Astrocyte of the hippocampus (primary cell): ENCODE results near the gene CYTH2.

Experiments used
- DNase-seq: peaks from one replicate; pipeline ENCODE4 v3.0.0; 2011; ENCODE audit warnings: low read depth, low spot score

The CYTH2 gene, protein sequence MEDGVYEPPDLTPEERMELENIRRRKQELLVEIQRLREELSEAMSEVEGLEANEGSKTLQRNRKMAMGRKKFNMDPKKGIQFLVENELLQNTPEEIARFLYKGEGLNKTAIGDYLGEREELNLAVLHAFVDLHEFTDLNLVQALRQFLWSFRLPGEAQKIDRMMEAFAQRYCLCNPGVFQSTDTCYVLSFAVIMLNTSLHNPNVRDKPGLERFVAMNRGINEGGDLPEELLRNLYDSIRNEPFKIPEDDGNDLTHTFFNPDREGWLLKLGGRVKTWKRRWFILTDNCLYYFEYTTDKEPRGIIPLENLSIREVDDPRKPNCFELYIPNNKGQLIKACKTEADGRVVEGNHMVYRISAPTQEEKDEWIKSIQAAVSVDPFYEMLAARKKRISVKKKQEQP

DNA sequence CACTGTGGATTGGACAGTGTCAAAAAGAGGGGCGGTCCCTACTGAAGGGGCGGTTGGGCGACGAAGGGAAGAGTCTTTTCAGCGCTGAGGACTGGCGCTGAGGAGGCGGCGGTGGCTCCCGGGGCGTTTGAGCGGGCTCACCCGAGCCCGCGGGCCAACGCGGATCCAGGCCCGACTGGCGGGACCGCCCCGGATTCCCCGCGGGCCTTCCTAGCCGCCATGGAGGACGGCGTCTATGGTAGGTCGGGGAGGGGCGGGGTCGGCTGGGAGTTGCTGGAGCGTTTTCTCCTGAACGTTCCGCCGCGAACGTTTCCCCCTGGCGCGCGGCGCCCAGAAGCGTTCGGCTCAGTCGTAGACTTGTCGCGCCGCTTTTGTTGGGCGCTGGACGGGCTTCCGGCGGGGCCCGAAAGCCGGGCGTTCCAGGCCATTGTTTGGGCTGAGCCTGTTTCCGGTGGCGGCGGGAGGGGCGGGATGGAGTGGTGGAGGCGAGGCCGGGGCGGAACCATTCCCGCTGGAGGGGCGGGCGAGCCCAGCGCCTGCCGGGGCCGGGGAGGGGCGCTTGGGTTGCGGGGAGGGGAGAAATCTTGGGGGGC, at the start of gene CYTH2:
CYTH2 (plus strand) TSS at position 81 of the 593 bp plus-strand sequence; CDS start at position 220, 139 bp downstream.
- peak; percentile 95 for DNase-seq

DNA sequence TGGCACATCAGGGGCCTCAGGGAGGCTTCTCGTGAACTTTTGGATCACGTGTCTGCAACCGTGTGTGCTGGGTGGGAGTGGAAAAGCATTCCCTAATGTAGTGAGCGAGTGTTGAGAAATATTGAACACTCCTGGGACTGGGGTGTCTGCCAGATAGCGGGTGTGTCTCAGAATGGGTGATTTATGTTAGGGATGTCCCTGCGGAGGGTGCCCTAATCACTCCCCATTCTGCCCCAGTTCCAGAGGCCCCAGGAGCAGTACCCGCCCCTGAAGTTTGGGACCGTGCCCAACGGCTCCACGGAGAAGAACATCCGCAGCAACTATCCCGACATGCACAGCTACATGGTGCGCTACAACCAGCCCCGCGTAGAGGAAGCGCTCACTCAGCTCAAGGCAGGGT, 47.6 kb upstream of the CYTH2 start:
- DNase-seq = no peak

DNA sequence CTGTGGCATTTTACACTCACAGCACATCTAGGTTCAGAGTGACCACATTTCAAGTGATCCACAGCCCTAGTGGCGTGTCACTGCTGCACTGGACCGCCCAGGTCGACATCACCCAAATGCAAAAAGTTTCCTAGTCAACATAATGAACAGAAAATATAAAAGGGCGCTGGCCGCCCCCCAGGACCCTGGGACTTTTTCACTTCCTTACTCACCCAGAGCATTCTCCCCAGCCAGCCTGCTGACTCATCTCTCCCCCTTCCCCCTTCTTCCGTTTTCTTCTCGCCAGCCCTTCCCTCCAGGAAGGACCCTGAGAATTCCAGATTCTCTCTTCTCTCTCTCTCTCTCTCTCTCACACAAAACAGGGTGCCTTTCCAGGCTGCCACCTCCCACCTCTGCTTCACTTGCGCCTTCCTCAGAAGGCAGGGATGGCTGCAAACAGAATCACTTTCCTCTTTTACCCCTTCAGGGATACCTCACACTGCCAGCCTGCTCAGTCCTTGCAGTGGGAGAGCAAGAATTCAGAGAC, 44.4 kb upstream of the CYTH2 start:
- peak; percentile 82 for DNase-seq

DNA sequence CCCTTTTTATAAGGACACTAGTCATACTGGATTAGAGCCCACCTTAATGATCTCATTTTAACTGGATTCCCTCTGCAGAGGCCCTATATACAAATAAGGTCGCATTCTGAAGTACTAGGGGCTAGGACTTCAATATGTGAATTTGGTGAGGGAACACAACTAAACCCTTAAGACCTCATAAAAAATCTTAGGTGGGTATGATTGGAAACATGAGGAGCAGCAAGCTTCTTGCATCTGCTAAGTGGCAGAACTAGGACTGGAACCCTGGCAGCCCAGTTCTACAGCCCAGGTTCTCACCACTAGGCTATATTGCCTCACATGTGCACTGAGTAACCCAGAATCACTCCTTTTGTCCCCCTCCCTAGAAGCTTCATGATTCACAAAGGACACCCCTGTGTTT, 40.5 kb upstream of the CYTH2 start:
- no peak for DNase-seq

DNA sequence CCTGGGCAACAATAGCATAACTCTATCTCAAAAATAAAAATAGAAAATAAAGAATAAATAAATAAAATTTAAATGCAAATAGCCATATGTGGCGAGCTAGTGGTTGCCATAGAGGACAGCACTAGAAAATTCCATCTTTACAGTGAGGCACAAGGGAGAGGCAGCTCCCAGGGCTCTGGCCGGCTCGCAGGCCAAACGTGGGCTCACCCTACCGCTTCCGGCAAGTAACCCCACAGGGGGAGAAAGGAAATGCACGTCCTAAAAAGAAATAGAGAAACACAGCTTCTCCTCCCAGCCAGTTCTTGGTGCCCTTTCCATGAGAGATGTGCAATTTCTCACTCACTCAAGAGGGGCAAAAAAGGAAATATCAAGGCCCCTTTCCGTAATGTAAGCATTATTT, 35.8 kb upstream of the CYTH2 start:
- no peak for DNase-seq

DNA sequence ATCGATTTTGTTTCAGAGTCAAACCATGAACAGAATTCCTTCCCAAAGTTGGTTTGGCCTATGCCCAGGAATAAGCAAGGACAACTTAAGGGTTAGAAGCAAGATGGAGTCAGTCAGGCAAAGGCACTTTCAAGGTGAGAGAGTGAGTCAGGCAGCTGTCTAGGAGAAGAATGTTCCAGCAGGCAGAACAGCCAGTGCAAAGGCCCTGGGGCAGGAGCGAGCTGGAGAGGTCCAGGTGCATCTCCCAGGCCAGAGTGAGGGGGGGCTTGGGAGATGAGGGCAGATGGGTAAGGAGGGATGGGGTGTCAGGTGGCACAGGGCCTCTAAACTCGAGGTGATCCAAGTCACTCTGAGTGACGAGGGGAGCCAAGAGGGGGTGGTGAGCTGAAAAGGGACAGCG, 32.6 kb upstream of the CYTH2 start:
- no peak for DNase-seq

DNA sequence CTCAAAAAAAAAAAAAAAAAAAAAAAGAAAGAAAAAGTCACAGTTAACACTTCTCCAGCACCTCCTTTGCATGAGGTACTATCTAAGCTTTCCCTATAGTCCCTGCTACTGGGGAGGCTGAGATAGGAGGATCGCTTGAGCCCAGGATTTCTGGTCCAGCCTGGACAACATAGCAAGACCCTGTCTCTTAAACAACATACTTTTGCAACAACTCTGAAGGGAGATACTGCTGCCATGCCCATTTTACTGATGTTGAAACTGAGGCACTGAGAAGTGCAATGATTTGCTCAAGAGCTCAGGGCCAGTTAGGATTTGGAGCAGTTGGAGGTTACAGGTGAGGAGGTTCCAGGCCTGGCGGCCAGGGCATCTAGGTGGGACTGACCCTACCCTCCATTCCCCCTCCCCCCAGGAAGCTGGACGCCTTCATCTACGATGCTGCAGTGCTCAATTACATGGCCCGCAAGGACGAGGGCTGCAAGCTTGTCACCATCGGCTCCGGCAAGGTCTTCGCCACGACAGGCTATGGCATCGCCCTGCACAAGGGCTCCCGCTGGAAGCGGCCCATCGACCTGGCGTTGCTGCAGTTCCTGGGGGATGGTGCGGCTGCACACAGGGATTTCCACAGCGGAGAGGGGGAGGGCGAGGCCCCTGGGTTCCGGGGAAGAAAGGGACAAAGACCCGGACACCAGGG, 27.7 kb upstream of the CYTH2 start:
- no peak for DNase-seq

DNA sequence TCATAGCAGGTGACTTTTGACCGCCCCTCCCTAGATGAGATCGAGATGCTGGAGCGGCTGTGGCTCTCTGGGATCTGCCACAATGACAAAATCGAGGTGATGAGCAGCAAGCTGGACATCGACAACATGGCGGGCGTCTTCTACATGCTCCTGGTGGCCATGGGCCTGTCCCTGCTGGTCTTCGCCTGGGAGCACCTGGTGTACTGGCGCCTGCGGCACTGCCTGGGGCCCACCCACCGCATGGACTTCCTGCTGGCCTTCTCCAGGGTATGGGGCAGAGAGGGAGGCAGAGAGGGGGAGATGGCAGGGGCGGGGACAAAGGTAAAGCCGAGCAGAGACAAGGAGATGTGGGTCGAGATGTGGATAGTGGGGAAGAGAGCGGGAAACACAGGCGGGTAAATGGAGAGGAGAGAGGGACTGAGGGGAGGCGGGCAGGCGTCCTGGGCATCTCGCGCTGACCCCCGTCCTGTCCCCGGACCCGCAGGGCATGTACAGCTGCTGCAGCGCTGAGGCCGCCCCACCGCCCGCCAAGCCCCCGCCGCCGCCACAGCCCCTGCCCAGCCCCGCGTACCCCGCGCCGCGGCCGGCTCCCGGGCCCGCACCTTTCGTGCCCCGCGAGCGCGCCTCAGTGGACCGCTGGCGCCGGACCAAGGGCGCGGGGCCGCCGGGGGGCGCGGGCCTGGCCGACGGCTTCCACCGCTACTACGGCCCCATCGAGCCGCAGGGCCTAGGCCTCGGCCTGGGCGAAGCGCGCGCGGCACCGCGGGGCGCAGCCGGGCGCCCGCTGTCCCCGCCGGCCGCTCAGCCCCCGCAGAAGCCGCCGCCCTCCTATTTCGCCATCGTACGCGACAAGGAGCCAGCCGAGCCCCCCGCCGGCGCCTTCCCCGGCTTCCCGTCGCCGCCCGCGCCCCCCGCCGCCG, 26.8 kb upstream of the CYTH2 start:
- no peak for DNase-seq

DNA sequence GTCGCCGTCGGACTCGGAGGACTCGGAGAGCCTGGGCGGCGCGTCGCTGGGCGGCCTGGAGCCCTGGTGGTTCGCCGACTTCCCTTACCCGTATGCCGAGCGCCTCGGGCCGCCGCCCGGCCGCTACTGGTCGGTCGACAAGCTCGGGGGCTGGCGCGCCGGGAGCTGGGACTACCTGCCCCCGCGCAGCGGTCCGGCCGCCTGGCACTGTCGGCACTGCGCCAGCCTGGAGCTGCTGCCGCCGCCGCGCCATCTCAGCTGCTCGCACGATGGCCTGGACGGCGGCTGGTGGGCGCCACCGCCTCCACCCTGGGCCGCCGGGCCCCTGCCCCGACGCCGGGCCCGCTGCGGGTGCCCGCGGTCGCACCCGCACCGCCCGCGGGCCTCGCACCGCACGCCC, 25.9 kb upstream of the CYTH2 start:
- peak; percentile 52 for DNase-seq

DNA sequence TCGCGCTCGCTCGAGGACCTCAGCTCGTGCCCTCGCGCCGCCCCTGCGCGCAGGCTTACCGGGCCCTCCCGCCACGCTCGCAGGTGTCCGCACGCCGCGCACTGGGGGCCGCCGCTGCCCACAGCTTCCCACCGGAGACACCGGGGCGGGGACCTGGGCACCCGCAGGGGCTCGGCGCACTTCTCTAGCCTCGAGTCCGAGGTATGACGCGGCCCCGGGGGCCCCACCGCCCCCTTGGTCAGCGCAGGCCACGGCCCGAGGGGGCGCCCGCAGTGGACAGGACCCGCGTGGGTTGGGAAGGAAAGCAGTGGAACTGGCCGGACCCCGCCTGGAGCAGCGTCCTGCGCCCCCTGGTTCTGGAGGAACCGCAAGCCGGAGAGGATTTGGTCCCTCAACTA, 25.4 kb upstream of the CYTH2 start:
- no peak for DNase-seq

DNA sequence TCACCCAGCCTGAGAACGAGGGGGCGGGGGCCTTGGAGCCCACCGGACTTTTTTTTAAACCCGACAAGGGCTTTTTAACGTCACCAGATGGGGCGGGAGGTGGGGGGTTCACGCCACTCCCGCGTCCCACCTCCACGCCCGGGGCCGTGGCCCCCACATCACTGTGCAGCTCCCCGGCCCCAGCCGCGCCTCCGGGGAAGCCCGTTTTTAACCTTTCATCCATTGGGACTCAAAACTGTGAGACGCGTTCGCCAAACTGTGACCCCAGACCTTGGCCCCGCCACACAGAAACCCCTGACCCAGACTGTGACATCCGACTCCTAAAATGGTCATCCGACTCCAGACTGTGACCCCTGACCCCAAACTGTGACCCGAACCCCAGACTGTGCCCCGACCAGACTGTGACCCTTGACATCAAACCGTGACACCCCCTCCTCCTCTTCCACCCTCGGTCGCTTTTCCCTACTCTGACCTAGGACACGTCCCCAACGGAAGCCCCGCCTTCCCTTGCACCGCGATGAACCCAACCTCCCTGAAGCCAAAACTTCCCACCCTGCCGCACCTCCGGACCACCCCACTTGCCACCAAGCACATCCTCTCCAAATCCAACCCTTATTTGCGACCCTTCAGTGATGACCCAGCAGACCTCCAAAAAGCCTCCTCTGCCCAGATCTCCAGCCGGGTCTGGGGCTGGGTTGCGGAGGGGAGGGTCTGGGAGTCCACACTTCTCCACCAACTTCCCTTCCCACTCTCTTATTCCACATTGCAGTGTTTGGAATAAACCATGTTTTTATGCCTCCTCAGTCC, 24.8 kb upstream of the CYTH2 start:
- DNase-seq = no peak

DNA sequence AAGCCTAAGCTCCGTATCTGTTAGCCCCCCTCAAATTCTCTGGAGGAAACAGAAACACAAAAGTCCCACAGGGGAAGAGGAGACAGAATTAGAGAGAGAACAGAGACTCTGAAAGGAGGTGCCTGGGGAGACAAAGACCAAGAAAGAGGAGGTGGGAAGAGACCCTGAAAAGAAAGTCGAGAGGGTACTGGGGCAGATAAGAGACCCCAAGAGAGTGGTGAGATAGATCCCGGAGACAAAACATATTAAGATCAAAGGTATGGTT, 24.3 kb upstream of the CYTH2 start:
- DNase-seq = no peak

DNA sequence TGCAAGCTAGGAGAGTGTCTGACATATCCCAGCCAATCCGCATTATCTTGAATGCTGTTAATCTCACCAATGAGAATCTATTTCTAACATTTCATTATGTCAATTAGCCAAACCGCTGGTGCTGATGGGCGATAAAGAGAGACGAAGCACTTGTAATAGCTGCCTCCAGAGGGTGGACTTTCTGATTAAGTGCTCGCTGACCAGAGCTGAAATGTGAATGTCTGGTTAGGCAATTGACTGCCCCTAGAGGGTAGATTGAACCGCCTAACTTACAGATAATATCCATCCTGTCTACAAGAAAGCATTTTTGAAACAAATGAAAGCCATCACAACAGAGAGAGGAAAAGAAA, 23.9 kb upstream of the CYTH2 start:
- DNase-seq = peak; percentile 92

DNA sequence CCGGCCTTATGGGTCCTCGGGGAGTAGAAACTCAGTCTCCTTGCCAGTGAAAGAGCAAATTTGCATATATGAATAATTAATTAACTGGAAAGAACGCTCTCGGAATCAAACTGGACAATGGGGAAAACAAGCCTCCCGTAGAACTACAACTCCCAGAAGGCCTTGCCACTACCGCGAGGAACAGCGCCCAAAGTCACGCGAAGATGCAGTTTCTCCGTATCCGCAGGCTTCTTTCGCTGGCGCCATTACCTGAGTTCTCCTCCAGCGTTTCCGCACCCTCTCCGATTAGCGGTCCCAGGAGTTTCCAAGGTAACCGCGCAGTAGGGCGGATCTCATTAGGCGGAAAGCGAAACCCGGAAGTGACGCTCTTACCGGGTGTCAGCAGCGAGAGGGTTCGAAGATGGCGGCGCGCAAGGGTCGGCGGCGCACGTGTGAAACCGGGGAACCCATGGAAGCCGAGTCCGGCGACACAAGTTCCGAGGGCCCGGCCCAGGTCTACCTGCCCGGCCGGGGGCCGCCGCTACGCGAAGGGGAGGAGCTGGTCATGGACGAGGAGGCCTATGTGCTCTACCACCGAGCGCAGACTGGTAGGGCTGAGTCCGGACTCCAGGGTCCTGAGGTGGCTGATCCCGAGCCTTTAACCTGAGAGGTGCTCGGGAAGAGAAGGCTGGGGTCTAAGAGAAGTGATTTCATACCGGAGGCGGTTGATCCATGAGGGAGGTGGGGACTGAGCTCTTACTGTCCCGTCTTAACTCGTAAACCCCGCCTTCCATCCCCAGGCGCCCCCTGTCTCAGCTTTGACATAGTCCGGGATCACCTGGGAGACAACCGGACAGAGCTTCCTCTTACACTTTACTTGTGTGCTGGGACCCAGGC, 23.3 kb upstream of the CYTH2 start, which contains the start of gene GRWD1:
GRWD1 (plus strand) TSS at position 378 of the 876 bp plus-strand sequence; CDS start at position 401, 23 bp downstream.
- peak; percentile 98 for DNase-seq

DNA sequence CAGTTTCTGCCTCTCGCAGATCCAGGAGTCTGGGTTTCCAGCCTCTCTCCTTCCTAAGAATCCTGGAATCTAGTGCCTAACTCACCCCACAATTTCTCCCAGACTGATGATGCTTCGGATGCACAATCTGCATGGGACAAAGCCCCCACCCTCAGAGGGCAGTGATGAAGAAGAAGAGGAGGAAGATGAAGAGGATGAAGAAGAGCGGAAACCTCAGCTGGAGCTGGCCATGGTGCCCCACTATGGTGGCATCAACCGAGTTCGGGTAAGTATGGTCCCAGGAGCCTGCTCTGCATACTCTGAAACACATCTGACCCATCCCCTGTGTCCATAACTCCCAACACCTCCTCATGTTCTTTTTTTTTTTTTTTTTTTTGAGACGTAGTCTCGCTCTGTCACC, 22.6 kb upstream of the CYTH2 start:
- no peak for DNase-seq

DNA sequence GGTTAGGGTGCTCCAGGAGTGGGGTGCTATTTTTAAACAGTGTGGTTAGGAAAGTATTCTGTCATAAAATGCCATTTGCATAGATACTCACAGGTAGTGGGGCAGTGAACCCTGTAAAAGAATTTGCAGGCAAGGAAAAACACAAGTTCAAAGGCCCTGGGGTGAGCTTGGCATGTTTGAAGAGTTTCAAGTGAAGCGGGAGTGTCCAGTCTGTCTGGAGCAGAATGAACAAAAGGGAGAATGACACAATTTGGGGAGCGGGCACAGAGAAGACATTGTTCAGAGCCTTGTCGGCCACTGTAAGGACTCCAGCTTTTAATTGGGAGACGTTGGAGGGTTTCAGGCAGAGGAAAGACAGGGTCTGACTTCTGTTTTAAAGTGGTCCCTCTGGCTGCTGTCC, 20.6 kb upstream of the CYTH2 start:
- DNase-seq = no peak

DNA sequence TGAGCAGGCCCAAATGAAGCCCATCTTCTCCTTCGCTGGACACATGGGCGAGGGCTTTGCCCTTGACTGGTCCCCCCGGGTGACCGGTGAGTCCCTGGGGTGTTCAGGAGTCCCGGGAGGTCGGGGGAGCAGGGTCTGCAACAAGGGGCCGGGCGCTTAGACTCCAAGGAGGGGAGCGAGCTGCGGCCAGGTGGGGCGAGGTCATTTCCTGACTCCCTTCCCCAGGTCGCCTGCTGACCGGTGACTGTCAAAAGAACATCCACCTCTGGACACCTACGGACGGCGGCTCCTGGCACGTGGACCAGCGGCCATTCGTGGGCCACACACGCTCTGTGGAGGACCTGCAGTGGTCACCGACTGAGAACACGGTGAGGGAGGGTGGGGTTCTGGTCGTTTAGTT, 18.7 kb upstream of the CYTH2 start:
- no peak for DNase-seq

DNA sequence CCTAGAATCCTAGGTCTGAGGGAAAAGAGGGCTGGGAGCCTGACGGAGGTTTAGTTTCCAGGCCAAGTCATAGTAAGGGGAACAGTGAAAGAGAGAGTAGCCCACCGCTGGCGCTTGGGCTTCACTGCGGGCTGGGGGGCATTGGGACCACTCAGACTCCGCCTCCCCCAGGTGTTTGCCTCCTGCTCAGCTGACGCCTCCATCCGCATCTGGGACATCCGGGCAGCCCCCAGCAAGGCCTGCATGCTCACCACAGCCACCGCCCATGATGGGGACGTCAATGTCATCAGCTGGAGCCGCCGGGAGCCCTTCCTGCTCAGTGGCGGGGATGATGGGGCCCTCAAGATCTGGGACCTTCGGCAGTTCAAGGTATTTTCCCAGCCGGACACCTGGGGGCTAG, 18.3 kb upstream of the CYTH2 start:
- no peak for DNase-seq

DNA sequence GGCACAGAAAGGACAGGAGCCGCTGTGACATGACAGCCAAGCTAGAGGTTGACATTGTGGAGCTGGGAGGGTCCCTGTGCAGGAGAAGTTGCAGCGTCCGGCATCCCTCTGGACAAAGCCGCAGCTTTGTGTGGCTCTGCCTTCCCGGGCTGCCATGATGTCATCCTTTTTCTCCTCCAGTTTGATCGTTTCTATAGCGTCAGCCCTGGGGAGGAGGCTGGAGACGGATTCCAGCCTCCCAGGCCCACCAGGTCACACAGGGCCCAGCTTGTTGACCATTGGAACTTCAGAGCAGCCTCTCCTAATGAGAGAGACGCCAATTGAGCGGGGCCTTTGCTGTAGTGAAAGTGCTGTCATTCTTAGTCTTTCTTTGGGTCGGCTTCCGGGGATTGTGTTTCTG, 17.5 kb upstream of the CYTH2 start:
- peak; percentile 30 for DNase-seq
